DND-41 (cell line): ENCODE measurements around the gene EFNA2.

Source experiments
- CTCF ChIP-seq: IDR thresholded peaks from 2 replicates; pipeline ENCODE4 v1.5.1; 2012; ENCODE audit warnings: borderline replicate concordance, low read length, moderate library complexity, mild to moderate bottlenecking; ENCODE audit not compliant: poor library complexity, severe bottlenecking; ENCODE audit errors: extremely low read depth
- EZH2 ChIP-seq: IDR thresholded peaks from 3 replicates; pipeline ENCODE4 v1.6.1; 2012; ENCODE audit warnings: borderline replicate concordance, low read depth, mild to moderate bottlenecking, moderate library complexity, low read length, inconsistent platforms; ENCODE audit not compliant: severe bottlenecking

GRCh38 chr19:1251330-1252220 is 34.1 kb upstream of the EFNA2 start:
- TF ChIP-seq CTCF = no peak
- TF ChIP-seq EZH2 = no peak
